Liver (tissue), 9 donors: Measurements from ENCODE around the gene GRIN2A. TPM values are rescaled to one million over a fixed set of nuclear protein-coding genes. Genes with fewer than 3 reads are reported as not detected.

ENCODE experiments used
- DNase-seq: peaks from one replicate; pipeline ENCODE4 v3.0.0-alpha.2; 2017; ENCODE audit warnings: low spot score
- H3K27ac ChIP-seq, 2 donors: one replicate each; pipeline ENCODE4 v1.7.0; 2013; ENCODE audit warnings: inconsistent platforms in 2 of 2, low read length in 2 of 2, control low read depth in 1 of 2, low read depth in 1 of 2, mild to moderate bottlenecking in 1 of 2
- H3K27me3 ChIP-seq, 4 donors: one replicate each; pipeline versions ENCODE4 v1.6.1 to v1.7.0; 2013; ENCODE audit warnings: low read length in 3 of 4, inconsistent platforms in 1 of 4, mild to moderate bottlenecking in 1 of 4, moderate library complexity in 1 of 4; ENCODE audit not compliant: control insufficient read depth in 4 of 4, insufficient read depth in 4 of 4
- H3K36me3 ChIP-seq, 4 donors: one replicate each; pipeline versions ENCODE4 v1.6.1 to v1.7.0; 2013; ENCODE audit warnings: low read length in 3 of 4, mild to moderate bottlenecking in 3 of 4, low read depth in 1 of 4, moderate library complexity in 1 of 4; ENCODE audit not compliant: control insufficient read depth in 4 of 4, insufficient read depth in 3 of 4
- H3K4me1 ChIP-seq, 4 donors: one replicate each; pipeline versions ENCODE4 v1.6.1 to v1.7.0; 2013; ENCODE audit warnings: low read length in 3 of 4, mild to moderate bottlenecking in 3 of 4, moderate library complexity in 1 of 4; ENCODE audit not compliant: control insufficient read depth in 4 of 4, insufficient read depth in 4 of 4
- H3K4me3 ChIP-seq, 3 donors: one replicate each; pipeline versions ENCODE4 v1.6.1 to v1.7.0; 2013; ENCODE audit warnings: low read length in 3 of 3, control low read depth in 1 of 3, low read depth in 1 of 3, mild to moderate bottlenecking in 1 of 3
- H3K9ac ChIP-seq, 2 donors: one replicate each; pipeline ENCODE4 v1.7.0; 2013; ENCODE audit warnings: low read length in 2 of 2, mild to moderate bottlenecking in 2 of 2, moderate library complexity in 2 of 2, control low read depth in 1 of 2, low read depth in 1 of 2
- H3K9me3 ChIP-seq, 4 donors: one replicate each; pipeline versions ENCODE4 v1.6.1 to v1.7.0; 2013; ENCODE audit warnings: low read length in 3 of 4; ENCODE audit not compliant: control insufficient read depth in 4 of 4
- ATF3 ChIP-seq: IDR thresholded peaks from 2 replicates; pipeline ENCODE4 v1.6.1; 2016; ENCODE audit warnings: antibody characterized with exemption
- CTCF ChIP-seq: fragments of 150-350 bp; IDR thresholded peaks from 2 replicates; pipeline ENCODE4 v1.5.1; 2017; ENCODE audit warnings: improper control_type of control experiment, low read depth, low read length; ENCODE audit not compliant: missing input control
- EGR1 ChIP-seq, 2 donors: IDR thresholded peaks; 2 replicates each; pipeline ENCODE4 v1.6.1; 2016 to 2018; ENCODE audit warnings: antibody characterized with exemption in 2 of 2, low read depth in 2 of 2
- FOXA1 ChIP-seq: IDR thresholded peaks from 2 replicates; pipeline ENCODE4 v1.6.1; 2016; ENCODE audit warnings: antibody characterized with exemption
- HNF4A ChIP-seq, 2 donors: conservative IDR thresholded peaks; 2 replicates each; pipeline ENCODE4 v1.6.1; 2016; ENCODE audit warnings: antibody characterized with exemption in 2 of 2, mild to moderate bottlenecking in 2 of 2
- HNF4G ChIP-seq: IDR thresholded peaks from 2 replicates; pipeline ENCODE4 v1.6.1; 2016; ENCODE audit warnings: antibody characterized with exemption
- JUND ChIP-seq, 2 donors: IDR thresholded peaks; 2 replicates each; pipeline ENCODE4 v1.6.1; 2016; ENCODE audit warnings: antibody characterized with exemption in 2 of 2
- MAX ChIP-seq: IDR thresholded peaks from 2 replicates; pipeline ENCODE4 v1.6.1; 2016; ENCODE audit warnings: antibody characterized with exemption
- NR2F2 ChIP-seq: IDR thresholded peaks from 2 replicates; pipeline ENCODE4 v1.6.1; 2016; ENCODE audit warnings: antibody characterized with exemption
- RAD21 ChIP-seq, 2 donors: IDR thresholded peaks; 2 replicates each; pipeline ENCODE4 v1.6.1; 2016; ENCODE audit warnings: antibody characterized with exemption in 2 of 2, mild to moderate bottlenecking in 2 of 2
- ZBTB33 ChIP-seq: IDR thresholded peaks from 2 replicates; pipeline ENCODE4 v1.6.1; 2016; ENCODE audit warnings: antibody characterized with exemption
- WGBS: extraction: QIAGEN DNeasy Blood & Tissue Kit; methylation state at CpG from one replicate; pipeline ENCODE4 v1.1.7; 2013; 5-methylcytosine and 5-hydroxymethylcytosine counted together
- polyA plus RNA-seq, 2 donors: library from polyadenylated mRNA; stranded (reverse) in 1 of 2; unstranded in 1 of 2; fragments of 200-250 nt in 1 of 2; fragments of >200 nt in 1 of 2; fragmentation: Nextera tagmentation in 1 of 2; extraction: Ambion mirVana in 1 of 2; gene quantifications; one replicate each; pipeline versions ENCODE4 v1.2.1 to v1.2.3, GENCODE V29; 2013 to 2015
- total RNA-seq, 2 donors: library from RNA; depleted of rRNA; stranded (reverse); fragments of >200 nt; gene quantifications; one replicate each; pipeline ENCODE4 v1.2.3, GENCODE V29; 2014
- donor health status: healthy.
- donor health status: healthy.
- donor health status: healthy.
- donor health status: healthy.
- donor health status: healthy.

GRIN2A gene
- total and polyA plus RNA-seq, 4 donors: under 0.01 to 0.08 (median 0.07) TPM; not detected in 1

- 78% methylated on average over 6 of the region's 6 CpGs for WGBS
- TF ChIP-seq CTCF: no peak
- no peak for TF ChIP-seq EGR1 (IDR thresholded peaks at IDR 0.05; ENCODE audit: low read depth in 2 of 2)
- TF ChIP-seq RAD21 (IDR thresholded peaks at IDR 0.05): no peak
- TF ChIP-seq ZBTB33: no peak
- no peak for TF ChIP-seq JUND (IDR thresholded peaks at IDR 0.05)
- no peak for TF ChIP-seq HNF4A (conservative IDR thresholded peaks at IDR 0.05)
- no peak for TF ChIP-seq MAX
- TF ChIP-seq ATF3: no peak
- TF ChIP-seq NR2F2: no peak
- peaks cover 0 to 12% (median 6%) of the 10 kb centered on the region in 4 donors for H3K27me3 ChIP-seq
- no peak overlapping the region for H3K27ac ChIP-seq
- peaks cover 0 to 6% (median 0%) of the 10 kb centered on the region in 4 donors for H3K9me3 ChIP-seq
- no peaks in the 10 kb centered on the region for H3K4me1 ChIP-seq
- H3K4me3 ChIP-seq: no peak overlapping the region
- no peak overlapping the region for H3K9ac ChIP-seq
- DNase-seq: no peak
- no peaks in the 10 kb centered on the region for H3K36me3 ChIP-seq
Observed at GRCh38 chr16:10009684-10010083, 172.5 kb downstream of the GRIN2A start.

- Histone ChIP-seq H3K4me3 (no peak overlapping the region), H3K27ac (no peak overlapping the region), H3K36me3 (no peaks in the 10 kb centered on the region), H3K9ac (no peak overlapping the region), H3K9me3 (peaks cover 0 to 9% (median 0%) of the 10 kb centered on the region in 4 donors), H3K4me1 (no peaks in the 10 kb centered on the region), H3K27me3 (peaks cover 0 to 8% (median 4%) of the 10 kb centered on the region in 4 donors)
- WGBS: 73% methylated on average over 2 of the region's 2 CpGs
- DNase-seq: no peak
- TF ChIP-seq FOXA1: no peak
- TF ChIP-seq ZBTB33: no peak
- no peak for TF ChIP-seq HNF4G
- TF ChIP-seq JUND (IDR thresholded peaks at IDR 0.05): no peak
- no peak for TF ChIP-seq HNF4A (conservative IDR thresholded peaks at IDR 0.05)
- no peak for TF ChIP-seq ATF3
- TF ChIP-seq NR2F2: no peak
- no peak for TF ChIP-seq MAX
Observed at GRCh38 chr16:10003486-10003885, 178.7 kb downstream of the GRIN2A start.
